Measurements from ENCODE around the gene DCDC1.

DNA sequence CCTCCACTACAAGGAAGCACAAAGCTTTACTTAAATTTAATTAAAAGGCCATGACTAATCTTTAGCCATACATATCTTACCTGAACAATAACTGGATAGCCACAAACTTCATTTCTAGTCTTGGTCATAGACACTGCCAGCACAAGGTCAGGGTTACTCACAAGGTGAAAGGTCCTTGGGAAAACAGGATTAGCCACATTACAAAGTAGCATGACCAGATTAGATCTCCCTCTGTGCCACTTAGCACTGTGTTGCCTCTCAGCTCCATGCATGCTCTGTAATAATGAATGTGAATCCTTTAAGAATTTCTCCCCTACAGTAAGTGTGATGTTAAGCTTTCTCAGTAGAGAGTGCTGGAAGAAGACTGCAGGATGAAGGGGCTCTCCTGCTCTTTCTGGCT, 458.3 kb downstream of the DCDC1 start:
- TF ChIP-seq POLR2A (IDR thresholded peaks at IDR 0.05; ENCODE audit: low read length) (no peak), GATA1 (IDR thresholded peaks at IDR 0.05; ENCODE audit: low read depth, low read length) (no peak)
